Uterus (tissue), 2 donors: ENCODE measurements around the gene ZFYVE28.

Source experiments
- CTCF ChIP-seq, 4 experiments: fragments of 200-600 bp in 2 of 4; fragments of 450-650 bp in 2 of 4; sonication (generic) in 2 of 4; IDR thresholded peaks; one replicate each; pipeline ENCODE4 v1.5.1; 2016 to 2019; ENCODE audit warnings: antibody characterized with exemption in 4 of 4, mild to moderate bottlenecking in 2 of 4, moderate library complexity in 1 of 4
- POLR2A ChIP-seq, 2 donors: fragments of 450-650 bp; IDR thresholded peaks; one replicate each; pipeline ENCODE4 v1.6.1; 2016; ENCODE audit warnings: antibody characterized with exemption in 2 of 2, mild to moderate bottlenecking in 1 of 2, moderate library complexity in 1 of 2

GRCh38 chr4:2418650-2419571, 466 bp upstream of the ZFYVE28 start, which contains the start of gene CFAP99:
- peak in 3 of 4 experiments; percentile 19 to 34 (median 33) for TF ChIP-seq CTCF (IDR thresholded peaks at IDR 0.05)
- no peak for TF ChIP-seq POLR2A (IDR thresholded peaks at IDR 0.05)
